Left lobe of liver (tissue), 2 donors: ENCODE measurements around the gene ANXA10. TPM values are rescaled to one million over a fixed set of nuclear protein-coding genes. Genes with fewer than 3 reads are reported as not detected.

Experiments used
- ATAC-seq: fragments of 200-7000 bp; cut with Tn5 transposase; one replicate; pipeline ENCODE4 v1.9.1; 2020; ENCODE audit warnings: mild to moderate bottlenecking, moderate library complexity
- DNase-seq: peaks from one replicate; pipeline ENCODE4 v3.0.0-alpha.2; 2020; ENCODE audit warnings: low spot score
- total RNA-seq: library from RNA; stranded (reverse); gene quantifications from one replicate; pipeline ENCODE4 v1.2.1, GENCODE V29; 2021
- donor health status: DM: no; HTN: no; CAD: no; lungs with moderate emphysema.
- donor health status: DM: no; HTN: yes; CAD: no.

ANXA10 gene
- total RNA-seq, 1 donor from 2014 or later = 32.0 TPM

DNA sequence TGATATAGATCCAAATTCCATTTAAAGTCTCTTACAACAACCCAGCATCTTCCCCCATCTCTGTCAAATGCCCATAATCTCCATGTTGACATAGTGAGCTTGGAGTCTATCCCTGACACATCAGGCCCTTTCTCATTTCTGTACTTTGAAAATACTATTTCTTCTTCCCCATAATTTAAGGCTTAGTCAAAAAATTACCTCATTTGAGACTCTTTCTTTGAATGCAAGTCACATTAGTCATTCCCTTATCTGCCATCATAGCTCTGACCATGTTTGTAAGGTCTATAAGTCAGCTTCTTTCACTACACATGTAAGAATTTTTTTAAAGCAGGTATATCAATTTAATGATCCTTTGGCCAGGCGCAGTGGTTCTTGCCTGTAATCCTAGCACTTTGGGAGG is 126.3 kb downstream of the ANXA10 start:
- no peak for ATAC-seq
- no peak for DNase-seq

DNA sequence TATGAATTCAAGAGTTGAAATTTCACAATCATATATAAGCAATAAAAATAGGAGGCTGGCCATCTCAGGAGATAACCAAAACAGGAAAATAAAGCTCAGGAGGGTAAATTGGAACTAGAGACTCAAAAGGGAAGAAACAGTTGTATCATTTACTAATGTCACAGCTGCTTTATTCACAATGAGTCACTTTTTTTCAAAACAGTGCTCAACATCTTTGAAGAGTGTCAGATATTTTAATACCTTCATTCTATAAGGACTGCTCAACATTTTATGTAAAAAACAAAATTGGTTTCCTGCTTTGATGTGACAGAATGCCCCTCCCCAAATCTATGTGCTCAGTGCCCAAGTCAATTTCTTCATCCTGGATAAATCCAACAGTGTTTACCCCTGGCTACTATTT is 128.6 kb downstream of the ANXA10 start:
- no peak for DNase-seq
- ATAC-seq = no peak

DNA sequence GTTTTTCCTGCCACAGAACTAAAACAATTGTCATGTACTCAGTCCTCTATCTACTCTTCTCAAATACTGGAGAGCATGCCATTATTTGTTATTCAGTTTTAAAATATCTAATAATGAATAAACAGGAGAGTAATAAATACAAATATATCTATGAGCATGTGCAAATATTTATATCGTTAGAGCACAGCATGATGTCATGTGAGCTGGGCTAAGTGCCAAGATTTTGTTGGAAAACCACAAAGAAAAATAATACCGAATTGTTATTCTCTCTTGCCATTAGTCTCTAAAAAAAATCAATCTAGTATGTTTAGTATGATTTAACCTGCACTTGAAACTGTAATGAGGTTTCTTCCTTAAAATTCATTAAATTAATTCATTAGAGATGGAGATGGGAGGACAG is 129.0 kb downstream of the ANXA10 start:
- ATAC-seq (no peak), DNase-seq (no peak)

Other genes with a start within 250 kb of the ANXA10 start
- 4.3 TPM for gene DDX60, start 226.2 kb downstream of the ANXA10 start, total RNA-seq